ENCODE data around the gene NAA30.
A peak's percentile ranks its signal among the peaks of the same experiment; 100 is the strongest.
"Not testable (repeated sequence)": the region's sequence is repeated elsewhere in the genome, so short reads cannot be mapped to it uniquely, and the experiment has no call there.

NAA30 gene

DNA sequence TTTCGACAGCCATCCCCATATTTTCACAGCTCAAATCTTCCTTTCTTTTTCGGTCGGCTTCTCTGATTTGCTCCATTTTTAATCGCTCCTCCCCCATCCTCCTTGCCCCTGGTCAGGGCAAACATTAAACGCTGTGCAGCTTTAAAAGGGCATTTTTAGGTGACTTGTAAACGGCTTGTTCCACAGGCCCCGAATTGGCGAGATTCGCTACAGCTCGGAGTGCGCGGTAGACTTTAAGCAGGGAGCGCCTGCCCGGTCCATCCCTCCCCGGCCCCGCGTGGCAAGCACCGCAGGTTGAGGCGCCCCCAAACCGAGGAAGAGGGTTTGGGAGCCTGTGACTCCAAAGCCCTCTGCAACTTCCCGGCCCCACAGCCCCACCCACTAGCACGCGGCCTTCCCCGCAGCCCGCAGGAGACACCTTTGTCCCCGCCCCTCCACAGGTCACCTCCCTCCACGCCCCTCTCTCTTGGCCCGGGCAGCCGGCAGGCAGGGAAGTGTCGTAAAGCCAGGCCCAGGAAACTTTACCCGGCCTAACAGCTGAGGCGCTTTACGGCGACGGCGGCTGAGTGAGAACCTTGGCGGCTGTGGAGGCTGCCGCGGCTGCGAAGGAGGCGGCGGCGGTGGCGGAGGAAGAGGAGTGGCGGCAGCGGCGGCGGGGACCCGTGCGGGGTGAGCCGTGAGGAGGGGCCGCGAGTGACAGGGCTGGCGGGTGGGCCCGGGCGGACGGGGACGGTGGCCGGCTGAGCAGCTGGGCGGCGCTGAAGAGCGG is at the start of gene NAA30:
Gene NAA30 (plus strand): TSS at position 550 of the 769 bp plus-strand sequence. CDS start 372 bp downstream, outside the sequence.
- peak; percentile 98 for DNase-seq

DNA sequence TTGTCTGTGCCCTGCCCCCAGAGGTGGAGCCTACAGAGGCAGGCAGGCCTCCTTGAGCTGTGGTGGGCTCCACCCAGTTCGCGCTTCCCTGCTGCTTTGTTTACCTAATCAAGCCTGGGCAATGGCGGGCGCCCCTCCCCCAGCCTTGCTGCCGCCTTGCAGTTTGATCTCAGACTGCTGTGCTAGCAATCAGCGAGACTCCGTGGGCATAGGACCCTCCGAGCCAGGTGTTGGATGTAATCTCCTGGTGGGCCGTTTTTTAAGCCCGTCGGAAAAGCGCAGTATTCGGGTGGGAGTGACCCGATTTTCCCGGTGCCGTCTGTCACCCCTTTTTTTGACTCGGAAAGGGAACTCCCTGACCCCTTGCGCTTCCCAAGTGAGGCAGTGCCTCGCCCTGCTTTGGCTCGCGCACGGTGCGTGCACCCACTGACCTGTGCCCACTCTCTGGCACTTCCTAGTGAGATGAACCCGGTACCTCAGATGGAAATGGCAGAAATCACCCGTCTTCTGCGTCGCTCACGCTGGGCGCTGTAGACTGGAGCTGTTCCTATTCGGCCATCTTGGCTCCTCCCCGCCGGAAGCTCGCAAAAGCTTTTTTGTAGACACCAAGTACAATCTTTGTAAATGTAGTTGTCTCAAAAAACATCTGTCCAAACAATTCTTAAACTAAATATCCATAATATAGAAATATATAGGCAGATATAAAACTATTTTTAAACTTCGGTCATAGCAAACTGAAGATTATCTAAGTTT is 46.7 kb upstream of the NAA30 start:
- DNase-seq = not testable (repeated sequence)

DNA sequence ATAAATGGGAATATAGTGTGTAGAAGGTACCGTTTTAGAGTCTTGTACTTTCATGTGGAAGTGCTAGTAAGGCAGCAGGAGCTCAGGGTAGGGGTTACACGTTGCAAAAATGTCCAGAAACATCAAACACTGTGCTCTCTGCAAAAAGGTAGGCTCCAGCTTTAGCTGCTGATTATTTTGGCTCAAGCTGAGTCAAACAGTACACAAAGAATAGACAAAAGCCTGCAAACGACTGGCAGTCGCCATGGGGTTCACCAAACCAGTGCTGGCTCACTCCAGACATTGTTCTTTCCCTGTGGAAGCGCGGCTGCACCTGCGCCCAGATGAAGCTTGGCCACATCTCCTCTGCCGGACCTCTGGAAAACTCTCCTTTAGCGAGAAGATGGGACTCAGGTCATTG is 45.3 kb upstream of the NAA30 start:
- no peak for DNase-seq

GRCh38 chr14:57346741-57347140 is 43.6 kb upstream of the NAA30 start:
- DNase-seq = no peak

- DNase-seq = no peak
Measured at GRCh38 chr14:57352396-57353170, 37.8 kb upstream of the NAA30 start.

DNA sequence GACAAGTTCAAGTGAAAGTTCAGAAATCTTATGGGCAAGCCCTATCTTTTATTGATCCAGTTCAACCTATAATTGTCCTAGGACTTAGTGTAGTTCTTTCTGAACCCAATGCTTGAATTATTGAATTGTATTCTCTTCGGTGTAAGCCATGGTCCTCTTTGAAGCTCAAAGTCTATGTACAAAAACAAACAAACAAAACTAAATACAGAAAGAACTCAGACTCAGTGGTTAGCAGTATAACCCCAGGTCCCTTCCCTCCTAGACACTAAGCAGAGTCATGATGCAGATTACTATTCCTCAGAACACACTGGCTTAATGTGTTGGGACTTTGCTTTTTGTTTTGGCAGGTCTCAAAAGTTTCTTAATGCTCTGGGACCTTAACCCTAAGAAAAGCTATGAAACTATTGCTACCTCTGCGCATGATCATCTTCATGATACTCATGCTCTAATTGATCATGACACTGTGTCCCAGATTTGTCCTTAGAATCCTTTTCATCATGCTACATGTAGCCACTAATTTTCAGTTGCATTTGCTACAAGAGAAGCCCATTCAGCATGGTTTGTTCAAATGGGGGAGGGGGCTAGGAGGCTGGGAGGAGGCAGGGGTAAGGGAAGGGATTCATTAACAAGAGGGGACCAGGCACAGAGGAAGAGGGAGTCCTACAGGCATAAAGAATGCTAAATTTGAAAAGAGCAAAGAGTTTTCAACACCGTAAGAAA is 35.1 kb upstream of the NAA30 start:
- no peak for DNase-seq

DNA sequence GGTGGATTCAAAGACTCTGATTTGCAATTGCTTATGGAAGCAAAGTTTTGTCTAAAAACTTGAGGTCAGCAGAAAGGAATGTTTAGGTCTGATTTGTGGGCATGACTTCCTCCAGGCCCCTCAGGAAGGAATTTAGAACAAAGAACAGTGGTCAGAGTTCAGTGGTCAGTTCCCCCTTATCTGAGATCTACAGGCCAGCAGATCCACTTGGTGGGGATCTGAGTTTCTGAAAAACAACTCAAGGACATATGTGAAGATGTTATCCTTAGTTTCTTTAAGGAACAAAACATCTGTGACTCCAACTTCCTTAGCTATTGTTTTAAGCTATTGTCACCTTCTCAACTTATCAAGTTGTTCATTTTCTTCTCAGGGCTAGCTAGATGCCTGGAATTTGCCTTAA is 28.0 kb upstream of the NAA30 start:
- peak; percentile 90 for DNase-seq

GRCh38 chr14:57364659-57365450 is 25.5 kb upstream of the NAA30 start:
- peak; percentile 83 for DNase-seq

- DNase-seq = not testable (repeated sequence)
Measured at GRCh38 chr14:57370187-57370586, 20.2 kb upstream of the NAA30 start.

DNA sequence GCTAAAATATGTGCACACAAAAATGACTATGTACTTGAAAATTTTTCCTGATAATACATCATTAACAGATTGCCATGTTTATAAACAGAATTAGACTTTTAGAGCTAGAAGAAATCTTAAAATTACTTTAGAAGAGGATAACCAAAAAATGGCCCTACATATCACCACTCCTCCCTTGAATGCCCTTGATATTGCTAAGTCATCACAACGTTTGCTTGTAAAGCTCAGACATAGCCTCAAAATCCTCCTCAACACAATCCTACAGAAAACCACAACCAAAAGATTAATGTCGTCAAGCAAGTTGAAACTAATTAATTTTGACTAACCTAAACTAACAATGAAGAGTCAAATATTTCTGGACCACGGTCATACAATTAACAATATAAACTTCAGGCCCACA is 19.4 kb upstream of the NAA30 start:
- DNase-seq = no peak

- no peak for DNase-seq
Measured at GRCh38 chr14:57375156-57375555, 15.2 kb upstream of the NAA30 start.

GRCh38 chr14:57378661-57379060 is 11.7 kb upstream of the NAA30 start:
- DNase-seq = no peak

- no peak for DNase-seq
Measured at GRCh38 chr14:57380935-57381334, 9.5 kb upstream of the NAA30 start.

- no peak for DNase-seq
Measured at GRCh38 chr14:57382283-57382682, 8.1 kb upstream of the NAA30 start.

GRCh38 chr14:57383125-57383745 is 7.2 kb upstream of the NAA30 start:
- DNase-seq = peak; percentile 71

DNA sequence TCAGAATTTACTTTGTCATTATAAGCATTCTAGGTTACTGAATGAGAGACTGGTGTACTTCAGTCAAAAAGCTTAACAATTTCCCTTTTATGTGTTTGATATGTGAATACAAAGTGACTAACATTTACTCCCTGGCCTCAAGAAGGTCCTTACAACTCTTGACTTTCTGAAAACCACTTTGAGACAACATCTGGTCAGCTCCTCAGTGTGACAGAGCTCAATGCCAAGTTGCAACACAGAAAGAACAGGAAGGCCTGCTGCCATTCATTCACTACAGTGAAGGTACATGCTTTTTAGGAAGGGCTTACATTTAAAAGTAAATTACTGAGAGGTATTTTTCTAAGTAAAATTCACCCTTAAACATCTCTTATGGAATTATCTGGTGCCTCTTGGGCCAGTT is 2.3 kb upstream of the NAA30 start:
- DNase-seq = no peak

DNA sequence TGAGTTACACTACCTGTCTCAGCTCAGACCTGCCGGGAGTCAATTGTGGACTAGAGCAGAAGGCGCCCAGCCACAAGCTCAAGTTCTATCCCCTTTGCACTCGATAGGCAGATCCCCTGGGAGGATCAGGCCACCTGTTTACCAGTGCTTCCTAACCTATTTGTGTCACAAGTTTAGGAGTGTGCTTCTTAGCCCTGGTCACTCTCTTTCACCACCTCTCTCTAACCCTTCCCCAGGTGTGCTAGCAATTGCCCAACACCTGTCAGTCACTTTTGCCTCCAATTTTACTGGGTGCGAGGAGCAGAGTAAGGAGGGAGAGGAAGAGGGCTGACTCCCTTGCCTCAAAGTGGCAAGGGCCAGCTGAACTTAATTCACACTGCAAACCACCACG is 745 bp upstream of the NAA30 start:
- DNase-seq = peak; percentile 66

- peak; percentile 72 for DNase-seq
Measured at GRCh38 chr14:57390806-57391516, 575 bp downstream of the NAA30 start.

- DNase-seq = no peak
Measured at GRCh38 chr14:57391517-57392195, 1.3 kb downstream of the NAA30 start.

DNA sequence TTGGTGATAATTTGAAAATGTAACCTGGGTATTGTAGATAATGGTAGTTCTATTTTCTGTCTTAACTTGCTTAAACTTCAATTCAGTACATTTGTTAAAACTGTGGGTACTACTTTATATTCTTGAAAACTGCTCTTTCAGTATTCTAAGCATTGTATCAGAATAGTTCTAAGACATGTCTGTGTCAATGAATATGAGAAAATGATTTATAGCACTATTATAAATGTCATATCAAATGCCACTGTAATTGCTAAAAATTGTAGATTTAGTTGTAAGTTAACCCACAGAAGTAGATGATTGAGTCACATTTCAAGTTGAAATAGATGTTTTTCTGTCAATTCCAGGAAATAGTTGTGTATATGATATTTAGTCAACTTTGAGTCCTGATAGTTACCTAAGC is 2.4 kb downstream of the NAA30 start:
- DNase-seq = no peak
